ENCODE data around the gene MICAL1.

DNA sequence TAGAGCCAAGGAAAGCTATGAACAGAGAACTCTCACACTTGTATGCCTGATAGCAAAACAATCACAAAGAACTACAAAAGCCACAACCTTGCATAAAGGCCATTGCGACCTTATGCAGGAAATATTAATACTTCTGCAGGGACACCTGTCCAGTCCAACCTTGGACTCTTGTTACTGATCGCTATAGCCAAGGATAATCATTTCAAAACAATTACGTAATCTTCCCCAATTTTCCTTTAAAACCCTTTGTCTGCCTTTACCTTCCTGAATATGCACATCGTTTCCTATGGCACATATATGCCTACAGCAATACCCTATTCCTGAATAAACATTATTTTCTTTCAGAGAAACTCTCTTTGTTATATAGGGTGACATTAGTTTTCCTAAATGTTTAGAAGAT is 37.9 kb downstream of the MICAL1 start:
- TF ChIP-seq, protein P1, sequence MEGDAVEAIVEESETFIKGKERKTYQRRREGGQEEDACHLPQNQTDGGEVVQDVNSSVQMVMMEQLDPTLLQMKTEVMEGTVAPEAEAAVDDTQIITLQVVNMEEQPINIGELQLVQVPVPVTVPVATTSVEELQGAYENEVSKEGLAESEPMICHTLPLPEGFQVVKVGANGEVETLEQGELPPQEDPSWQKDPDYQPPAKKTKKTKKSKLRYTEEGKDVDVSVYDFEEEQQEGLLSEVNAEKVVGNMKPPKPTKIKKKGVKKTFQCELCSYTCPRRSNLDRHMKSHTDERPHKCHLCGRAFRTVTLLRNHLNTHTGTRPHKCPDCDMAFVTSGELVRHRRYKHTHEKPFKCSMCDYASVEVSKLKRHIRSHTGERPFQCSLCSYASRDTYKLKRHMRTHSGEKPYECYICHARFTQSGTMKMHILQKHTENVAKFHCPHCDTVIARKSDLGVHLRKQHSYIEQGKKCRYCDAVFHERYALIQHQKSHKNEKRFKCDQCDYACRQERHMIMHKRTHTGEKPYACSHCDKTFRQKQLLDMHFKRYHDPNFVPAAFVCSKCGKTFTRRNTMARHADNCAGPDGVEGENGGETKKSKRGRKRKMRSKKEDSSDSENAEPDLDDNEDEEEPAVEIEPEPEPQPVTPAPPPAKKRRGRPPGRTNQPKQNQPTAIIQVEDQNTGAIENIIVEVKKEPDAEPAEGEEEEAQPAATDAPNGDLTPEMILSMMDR (IDR thresholded peaks at IDR 0.05) = no peak
- TF ChIP-seq KDM5A (IDR thresholded peaks at IDR 0.05) (no peak), FOSL2 (IDR thresholded peaks at IDR 0.05) (no peak), FOSL2 (CRISPR knock-in tag; IDR thresholded peaks at IDR 0.05) (no peak), CHD2 (IDR thresholded peaks at IDR 0.05; ENCODE audit: low read length, partially characterized antibody) (no peak), SREBF2 (IDR thresholded peaks at IDR 0.05) (no peak), TFCP2L1 (CRISPR knock-in tag; IDR thresholded peaks at IDR 0.05) (no peak), EP300 (IDR thresholded peaks at IDR 0.05) (no peak), POLR2A (IDR thresholded peaks at IDR 0.05; ENCODE audit: low read length) (no peak)

Measured in A549 (cell line).